WTC11 (cell line): Measurements from ENCODE around the gene DTNBP1. TPM values are rescaled to one million over a fixed set of nuclear protein-coding genes. Genes with fewer than 3 reads are reported as not detected.
A peak's percentile ranks its signal among the peaks of the same experiment; 100 is the strongest.

Experiments used
- CREM ChIP-seq: sonication (generic); formaldehyde crosslinking; IDR thresholded peaks from 2 replicates; pipeline ENCODE4 v1.8.1; 2022; ENCODE audit warnings: mild to moderate bottlenecking, missing genetic modification reagents, moderate library complexity
- FOXK1 ChIP-seq: sonication (generic); formaldehyde crosslinking; IDR thresholded peaks from 2 replicates; pipeline ENCODE4 v1.8.0; 2022; ENCODE audit warnings: mild to moderate bottlenecking, moderate library complexity, missing genetic modification reagents
- FOXP1 ChIP-seq: sonication (generic); formaldehyde crosslinking; IDR thresholded peaks from 2 replicates; pipeline ENCODE4 v1.8.0; 2022; ENCODE audit warnings: missing genetic modification reagents, mild to moderate bottlenecking, moderate library complexity, borderline replicate concordance
- GRHL2 ChIP-seq: fragments of 250-450 bp; sonication (Bioruptor Pico); IDR thresholded peaks from 2 replicates; pipeline ENCODE4 v1.8.0; 2022; ENCODE audit warnings: mild to moderate bottlenecking, moderate library complexity; ENCODE audit not compliant: insufficient replicate concordance, severe bottlenecking
- KAT7 ChIP-seq: sonication (generic); formaldehyde crosslinking; IDR thresholded peaks from 2 replicates; pipeline ENCODE4 v1.8.1; 2023; ENCODE audit warnings: missing genetic modification reagents, mild to moderate bottlenecking, borderline replicate concordance
- MYBL2 ChIP-seq: sonication (generic); formaldehyde crosslinking; IDR thresholded peaks from 2 replicates; pipeline ENCODE4 v1.8.1; 2023; ENCODE audit warnings: mild to moderate bottlenecking, moderate library complexity, missing genetic modification reagents
- NFATC4 ChIP-seq: fragments of 250-450 bp; sonication (Bioruptor Pico); IDR thresholded peaks from 2 replicates; pipeline ENCODE4 v1.9.0; 2021; ENCODE audit warnings: mild to moderate bottlenecking
- NFE2L1 ChIP-seq: sonication (generic); formaldehyde crosslinking; IDR thresholded peaks from 2 replicates; pipeline ENCODE4 v1.8.1; 2023; ENCODE audit warnings: missing genetic modification reagents
- SOX15 ChIP-seq: fragments of 250-450 bp; sonication (Bioruptor Pico); IDR thresholded peaks from 2 replicates; pipeline ENCODE4 v1.9.0; 2021; ENCODE audit warnings: mild to moderate bottlenecking
- ZNF138 ChIP-seq: sonication (generic); formaldehyde crosslinking; conservative IDR thresholded peaks from 2 replicates; pipeline ENCODE4 v1.8.1; 2022; ENCODE audit warnings: mild to moderate bottlenecking, moderate library complexity, missing genetic modification reagents
- ZNF232 ChIP-seq: sonication (generic); formaldehyde crosslinking; IDR thresholded peaks from 2 replicates; pipeline ENCODE4 v1.8.0; 2022; ENCODE audit warnings: mild to moderate bottlenecking, missing genetic modification reagents
- ZNF671 ChIP-seq: fragments of 250-450 bp; sonication (Bioruptor Pico); IDR thresholded peaks from 2 replicates; pipeline ENCODE4 v1.8.0; 2021; ENCODE audit warnings: mild to moderate bottlenecking
- total RNA-seq: library from RNA; stranded (reverse); gene quantifications from 3 replicates; pipeline ENCODE4 v1.2.3, GENCODE V29; 2021
- TF ChIP-seq, protein P1 (sequence below): sonication (generic); formaldehyde crosslinking; IDR thresholded peaks from 2 replicates; pipeline ENCODE4 v1.8.1; 2022; ENCODE audit warnings: missing genetic modification reagents, borderline replicate concordance
- TF ChIP-seq, protein P2 (sequence below): sonication (generic); formaldehyde crosslinking; IDR thresholded peaks from 2 replicates; pipeline ENCODE4 v1.8.1; 2023; ENCODE audit warnings: mild to moderate bottlenecking, missing genetic modification reagents, moderate library complexity
- TF ChIP-seq, protein P3 (sequence below): fragments of 250-450 bp; sonication (Bioruptor Pico); IDR thresholded peaks from 2 replicates; pipeline ENCODE4 v1.9.0; 2021; ENCODE audit warnings: mild to moderate bottlenecking, borderline replicate concordance
- TF ChIP-seq, protein P4 (sequence below): sonication (generic); formaldehyde crosslinking; IDR thresholded peaks from 2 replicates; pipeline ENCODE4 v1.8.1; 2023; ENCODE audit warnings: mild to moderate bottlenecking, missing genetic modification reagents, moderate library complexity
- TF ChIP-seq, protein P5 (sequence below): sonication (generic); formaldehyde crosslinking; IDR thresholded peaks from 2 replicates; pipeline ENCODE4 v1.8.0; 2023; ENCODE audit warnings: missing genetic modification reagents, mild to moderate bottlenecking, borderline replicate concordance
- TF ChIP-seq, protein P6 (sequence below): sonication (generic); formaldehyde crosslinking; IDR thresholded peaks from 2 replicates; pipeline ENCODE4 v1.8.1; 2023; ENCODE audit warnings: mild to moderate bottlenecking, missing genetic modification reagents, borderline replicate concordance
- TF ChIP-seq, protein P7 (sequence below): sonication (generic); formaldehyde crosslinking; IDR thresholded peaks from 2 replicates; pipeline ENCODE4 v1.8.0; 2022; ENCODE audit warnings: mild to moderate bottlenecking, missing genetic modification reagents

The DTNBP1 gene
- total RNA-seq, 1 experiment from 2014 or later: 15.1 TPM

DNA sequence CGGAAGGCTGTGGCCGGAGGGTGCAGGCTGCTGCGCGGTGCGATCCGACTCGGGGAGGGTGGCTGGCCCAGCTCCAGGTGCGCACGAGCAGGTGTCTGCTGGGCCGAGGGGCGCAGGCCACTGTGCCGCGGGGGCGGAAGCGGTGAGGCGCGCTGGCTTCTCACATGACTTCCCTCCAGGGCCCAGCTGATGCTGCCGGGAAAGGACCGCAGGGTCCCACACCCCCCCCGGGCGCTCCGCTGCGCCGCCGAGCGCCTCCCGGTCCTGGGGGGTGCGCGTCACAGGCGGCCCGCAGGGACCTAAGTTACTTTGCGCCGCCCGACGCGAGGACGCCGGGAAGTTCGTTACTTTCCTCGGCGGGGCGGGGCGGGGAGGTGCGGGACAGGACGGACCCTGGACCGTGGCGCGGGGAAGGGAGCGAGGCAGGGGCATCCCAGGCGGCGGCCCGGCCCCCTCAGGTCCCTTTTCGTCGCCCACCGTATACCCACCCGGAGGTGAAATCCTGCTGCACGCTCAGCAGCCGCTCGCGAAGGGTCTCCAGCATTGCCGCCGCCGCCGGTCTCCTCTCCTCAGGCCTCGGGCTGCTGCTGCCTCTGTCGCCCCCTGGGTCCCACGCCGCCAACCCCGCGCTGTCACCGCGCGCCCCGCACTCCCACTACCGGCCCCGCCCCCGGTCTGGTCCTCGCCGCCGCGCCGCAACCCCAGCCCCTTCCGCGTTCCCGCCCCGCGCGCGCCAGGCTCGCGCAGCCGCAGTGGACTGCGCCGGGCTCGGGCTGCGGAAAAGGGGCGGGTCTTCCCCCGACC lies at the start of gene DTNBP1 (continued):
- no peak for TF ChIP-seq NFATC4 (CRISPR knock-in tag)
- TF ChIP-seq, protein P1, sequence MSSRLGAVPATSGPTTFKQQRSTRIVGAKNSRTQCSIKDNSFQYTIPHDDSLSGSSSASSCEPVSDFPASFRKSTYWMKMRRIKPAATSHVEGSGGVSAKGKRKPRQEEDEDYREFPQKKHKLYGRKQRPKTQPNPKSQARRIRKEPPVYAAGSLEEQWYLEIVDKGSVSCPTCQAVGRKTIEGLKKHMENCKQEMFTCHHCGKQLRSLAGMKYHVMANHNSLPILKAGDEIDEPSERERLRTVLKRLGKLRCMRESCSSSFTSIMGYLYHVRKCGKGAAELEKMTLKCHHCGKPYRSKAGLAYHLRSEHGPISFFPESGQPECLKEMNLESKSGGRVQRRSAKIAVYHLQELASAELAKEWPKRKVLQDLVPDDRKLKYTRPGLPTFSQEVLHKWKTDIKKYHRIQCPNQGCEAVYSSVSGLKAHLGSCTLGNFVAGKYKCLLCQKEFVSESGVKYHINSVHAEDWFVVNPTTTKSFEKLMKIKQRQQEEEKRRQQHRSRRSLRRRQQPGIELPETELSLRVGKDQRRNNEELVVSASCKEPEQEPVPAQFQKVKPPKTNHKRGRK: no peak
- TF ChIP-seq NFE2L1 (CRISPR knock-in tag): peak; percentile 75; the same call in 1 of the 2 replicates
- TF ChIP-seq CREM (CRISPR knock-in tag): no peak; the same call in 1 of the 2 replicates
- no peak for TF ChIP-seq SOX15 (CRISPR knock-in tag)
- TF ChIP-seq MYBL2: peak; percentile 66; the same call in 1 of the 2 replicates
- TF ChIP-seq, protein P2, sequence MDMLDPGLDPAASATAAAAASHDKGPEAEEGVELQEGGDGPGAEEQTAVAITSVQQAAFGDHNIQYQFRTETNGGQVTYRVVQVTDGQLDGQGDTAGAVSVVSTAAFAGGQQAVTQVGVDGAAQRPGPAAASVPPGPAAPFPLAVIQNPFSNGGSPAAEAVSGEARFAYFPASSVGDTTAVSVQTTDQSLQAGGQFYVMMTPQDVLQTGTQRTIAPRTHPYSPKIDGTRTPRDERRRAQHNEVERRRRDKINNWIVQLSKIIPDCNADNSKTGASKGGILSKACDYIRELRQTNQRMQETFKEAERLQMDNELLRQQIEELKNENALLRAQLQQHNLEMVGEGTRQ (CRISPR knock-in tag): peak; percentile 86
- TF ChIP-seq, protein P3, sequence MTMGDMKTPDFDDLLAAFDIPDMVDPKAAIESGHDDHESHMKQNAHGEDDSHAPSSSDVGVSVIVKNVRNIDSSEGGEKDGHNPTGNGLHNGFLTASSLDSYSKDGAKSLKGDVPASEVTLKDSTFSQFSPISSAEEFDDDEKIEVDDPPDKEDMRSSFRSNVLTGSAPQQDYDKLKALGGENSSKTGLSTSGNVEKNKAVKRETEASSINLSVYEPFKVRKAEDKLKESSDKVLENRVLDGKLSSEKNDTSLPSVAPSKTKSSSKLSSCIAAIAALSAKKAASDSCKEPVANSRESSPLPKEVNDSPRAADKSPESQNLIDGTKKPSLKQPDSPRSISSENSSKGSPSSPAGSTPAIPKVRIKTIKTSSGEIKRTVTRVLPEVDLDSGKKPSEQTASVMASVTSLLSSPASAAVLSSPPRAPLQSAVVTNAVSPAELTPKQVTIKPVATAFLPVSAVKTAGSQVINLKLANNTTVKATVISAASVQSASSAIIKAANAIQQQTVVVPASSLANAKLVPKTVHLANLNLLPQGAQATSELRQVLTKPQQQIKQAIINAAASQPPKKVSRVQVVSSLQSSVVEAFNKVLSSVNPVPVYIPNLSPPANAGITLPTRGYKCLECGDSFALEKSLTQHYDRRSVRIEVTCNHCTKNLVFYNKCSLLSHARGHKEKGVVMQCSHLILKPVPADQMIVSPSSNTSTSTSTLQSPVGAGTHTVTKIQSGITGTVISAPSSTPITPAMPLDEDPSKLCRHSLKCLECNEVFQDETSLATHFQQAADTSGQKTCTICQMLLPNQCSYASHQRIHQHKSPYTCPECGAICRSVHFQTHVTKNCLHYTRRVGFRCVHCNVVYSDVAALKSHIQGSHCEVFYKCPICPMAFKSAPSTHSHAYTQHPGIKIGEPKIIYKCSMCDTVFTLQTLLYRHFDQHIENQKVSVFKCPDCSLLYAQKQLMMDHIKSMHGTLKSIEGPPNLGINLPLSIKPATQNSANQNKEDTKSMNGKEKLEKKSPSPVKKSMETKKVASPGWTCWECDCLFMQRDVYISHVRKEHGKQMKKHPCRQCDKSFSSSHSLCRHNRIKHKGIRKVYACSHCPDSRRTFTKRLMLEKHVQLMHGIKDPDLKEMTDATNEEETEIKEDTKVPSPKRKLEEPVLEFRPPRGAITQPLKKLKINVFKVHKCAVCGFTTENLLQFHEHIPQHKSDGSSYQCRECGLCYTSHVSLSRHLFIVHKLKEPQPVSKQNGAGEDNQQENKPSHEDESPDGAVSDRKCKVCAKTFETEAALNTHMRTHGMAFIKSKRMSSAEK (CRISPR knock-in tag): no peak
- no peak for TF ChIP-seq ZNF138 (CRISPR knock-in tag)
- TF ChIP-seq ZNF232: no peak
- TF ChIP-seq GRHL2: no peak
- TF ChIP-seq, protein P4, sequence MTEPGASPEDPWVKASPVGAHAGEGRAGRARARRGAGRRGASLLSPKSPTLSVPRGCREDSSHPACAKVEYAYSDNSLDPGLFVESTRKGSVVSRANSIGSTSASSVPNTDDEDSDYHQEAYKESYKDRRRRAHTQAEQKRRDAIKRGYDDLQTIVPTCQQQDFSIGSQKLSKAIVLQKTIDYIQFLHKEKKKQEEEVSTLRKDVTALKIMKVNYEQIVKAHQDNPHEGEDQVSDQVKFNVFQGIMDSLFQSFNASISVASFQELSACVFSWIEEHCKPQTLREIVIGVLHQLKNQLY: peak; percentile 22; the same call in 1 of the 2 replicates
- TF ChIP-seq, protein P5, sequence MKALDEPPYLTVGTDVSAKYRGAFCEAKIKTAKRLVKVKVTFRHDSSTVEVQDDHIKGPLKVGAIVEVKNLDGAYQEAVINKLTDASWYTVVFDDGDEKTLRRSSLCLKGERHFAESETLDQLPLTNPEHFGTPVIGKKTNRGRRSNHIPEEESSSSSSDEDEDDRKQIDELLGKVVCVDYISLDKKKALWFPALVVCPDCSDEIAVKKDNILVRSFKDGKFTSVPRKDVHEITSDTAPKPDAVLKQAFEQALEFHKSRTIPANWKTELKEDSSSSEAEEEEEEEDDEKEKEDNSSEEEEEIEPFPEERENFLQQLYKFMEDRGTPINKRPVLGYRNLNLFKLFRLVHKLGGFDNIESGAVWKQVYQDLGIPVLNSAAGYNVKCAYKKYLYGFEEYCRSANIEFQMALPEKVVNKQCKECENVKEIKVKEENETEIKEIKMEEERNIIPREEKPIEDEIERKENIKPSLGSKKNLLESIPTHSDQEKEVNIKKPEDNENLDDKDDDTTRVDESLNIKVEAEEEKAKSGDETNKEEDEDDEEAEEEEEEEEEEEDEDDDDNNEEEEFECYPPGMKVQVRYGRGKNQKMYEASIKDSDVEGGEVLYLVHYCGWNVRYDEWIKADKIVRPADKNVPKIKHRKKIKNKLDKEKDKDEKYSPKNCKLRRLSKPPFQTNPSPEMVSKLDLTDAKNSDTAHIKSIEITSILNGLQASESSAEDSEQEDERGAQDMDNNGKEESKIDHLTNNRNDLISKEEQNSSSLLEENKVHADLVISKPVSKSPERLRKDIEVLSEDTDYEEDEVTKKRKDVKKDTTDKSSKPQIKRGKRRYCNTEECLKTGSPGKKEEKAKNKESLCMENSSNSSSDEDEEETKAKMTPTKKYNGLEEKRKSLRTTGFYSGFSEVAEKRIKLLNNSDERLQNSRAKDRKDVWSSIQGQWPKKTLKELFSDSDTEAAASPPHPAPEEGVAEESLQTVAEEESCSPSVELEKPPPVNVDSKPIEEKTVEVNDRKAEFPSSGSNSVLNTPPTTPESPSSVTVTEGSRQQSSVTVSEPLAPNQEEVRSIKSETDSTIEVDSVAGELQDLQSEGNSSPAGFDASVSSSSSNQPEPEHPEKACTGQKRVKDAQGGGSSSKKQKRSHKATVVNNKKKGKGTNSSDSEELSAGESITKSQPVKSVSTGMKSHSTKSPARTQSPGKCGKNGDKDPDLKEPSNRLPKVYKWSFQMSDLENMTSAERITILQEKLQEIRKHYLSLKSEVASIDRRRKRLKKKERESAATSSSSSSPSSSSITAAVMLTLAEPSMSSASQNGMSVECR (CRISPR knock-in tag): peak; percentile 28; the same call in 1 of the 2 replicates
- peak; percentile 84 for TF ChIP-seq FOXP1 (CRISPR knock-in tag)
- TF ChIP-seq FOXK1 (CRISPR knock-in tag): peak; percentile 55; the same call in 1 of the 2 replicates
- TF ChIP-seq, protein P6, sequence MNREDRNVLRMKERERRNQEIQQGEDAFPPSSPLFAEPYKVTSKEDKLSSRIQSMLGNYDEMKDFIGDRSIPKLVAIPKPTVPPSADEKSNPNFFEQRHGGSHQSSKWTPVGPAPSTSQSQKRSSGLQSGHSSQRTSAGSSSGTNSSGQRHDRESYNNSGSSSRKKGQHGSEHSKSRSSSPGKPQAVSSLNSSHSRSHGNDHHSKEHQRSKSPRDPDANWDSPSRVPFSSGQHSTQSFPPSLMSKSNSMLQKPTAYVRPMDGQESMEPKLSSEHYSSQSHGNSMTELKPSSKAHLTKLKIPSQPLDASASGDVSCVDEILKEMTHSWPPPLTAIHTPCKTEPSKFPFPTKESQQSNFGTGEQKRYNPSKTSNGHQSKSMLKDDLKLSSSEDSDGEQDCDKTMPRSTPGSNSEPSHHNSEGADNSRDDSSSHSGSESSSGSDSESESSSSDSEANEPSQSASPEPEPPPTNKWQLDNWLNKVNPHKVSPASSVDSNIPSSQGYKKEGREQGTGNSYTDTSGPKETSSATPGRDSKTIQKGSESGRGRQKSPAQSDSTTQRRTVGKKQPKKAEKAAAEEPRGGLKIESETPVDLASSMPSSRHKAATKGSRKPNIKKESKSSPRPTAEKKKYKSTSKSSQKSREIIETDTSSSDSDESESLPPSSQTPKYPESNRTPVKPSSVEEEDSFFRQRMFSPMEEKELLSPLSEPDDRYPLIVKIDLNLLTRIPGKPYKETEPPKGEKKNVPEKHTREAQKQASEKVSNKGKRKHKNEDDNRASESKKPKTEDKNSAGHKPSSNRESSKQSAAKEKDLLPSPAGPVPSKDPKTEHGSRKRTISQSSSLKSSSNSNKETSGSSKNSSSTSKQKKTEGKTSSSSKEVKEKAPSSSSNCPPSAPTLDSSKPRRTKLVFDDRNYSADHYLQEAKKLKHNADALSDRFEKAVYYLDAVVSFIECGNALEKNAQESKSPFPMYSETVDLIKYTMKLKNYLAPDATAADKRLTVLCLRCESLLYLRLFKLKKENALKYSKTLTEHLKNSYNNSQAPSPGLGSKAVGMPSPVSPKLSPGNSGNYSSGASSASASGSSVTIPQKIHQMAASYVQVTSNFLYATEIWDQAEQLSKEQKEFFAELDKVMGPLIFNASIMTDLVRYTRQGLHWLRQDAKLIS (CRISPR knock-in tag): no peak
- TF ChIP-seq, protein P7, sequence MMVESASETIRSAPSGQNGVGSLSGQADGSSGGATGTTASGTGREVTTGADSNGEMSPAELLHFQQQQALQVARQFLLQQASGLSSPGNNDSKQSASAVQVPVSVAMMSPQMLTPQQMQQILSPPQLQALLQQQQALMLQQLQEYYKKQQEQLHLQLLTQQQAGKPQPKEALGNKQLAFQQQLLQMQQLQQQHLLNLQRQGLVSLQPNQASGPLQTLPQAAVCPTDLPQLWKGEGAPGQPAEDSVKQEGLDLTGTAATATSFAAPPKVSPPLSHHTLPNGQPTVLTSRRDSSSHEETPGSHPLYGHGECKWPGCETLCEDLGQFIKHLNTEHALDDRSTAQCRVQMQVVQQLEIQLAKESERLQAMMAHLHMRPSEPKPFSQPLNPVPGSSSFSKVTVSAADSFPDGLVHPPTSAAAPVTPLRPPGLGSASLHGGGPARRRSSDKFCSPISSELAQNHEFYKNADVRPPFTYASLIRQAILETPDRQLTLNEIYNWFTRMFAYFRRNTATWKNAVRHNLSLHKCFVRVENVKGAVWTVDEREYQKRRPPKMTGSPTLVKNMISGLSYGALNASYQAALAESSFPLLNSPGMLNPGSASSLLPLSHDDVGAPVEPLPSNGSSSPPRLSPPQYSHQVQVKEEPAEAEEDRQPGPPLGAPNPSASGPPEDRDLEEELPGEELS (CRISPR knock-in tag): peak; percentile 74; the same call in 1 of the 2 replicates
- no peak for TF ChIP-seq ZNF671 (CRISPR knock-in tag)
- peak; percentile 96 for TF ChIP-seq KAT7
